GM12872 (cell line): ENCODE results near the gene EXTL1.

Source experiments
- TF ChIP-seq, protein P1 (sequence below): IDR thresholded peaks from 3 replicates; pipeline ENCODE4 v1.5.1; 2011; ENCODE audit warnings: low read depth, mild to moderate bottlenecking, low read length, moderate library complexity; ENCODE audit not compliant: insufficient read depth

The EXTL1 gene

DNA sequence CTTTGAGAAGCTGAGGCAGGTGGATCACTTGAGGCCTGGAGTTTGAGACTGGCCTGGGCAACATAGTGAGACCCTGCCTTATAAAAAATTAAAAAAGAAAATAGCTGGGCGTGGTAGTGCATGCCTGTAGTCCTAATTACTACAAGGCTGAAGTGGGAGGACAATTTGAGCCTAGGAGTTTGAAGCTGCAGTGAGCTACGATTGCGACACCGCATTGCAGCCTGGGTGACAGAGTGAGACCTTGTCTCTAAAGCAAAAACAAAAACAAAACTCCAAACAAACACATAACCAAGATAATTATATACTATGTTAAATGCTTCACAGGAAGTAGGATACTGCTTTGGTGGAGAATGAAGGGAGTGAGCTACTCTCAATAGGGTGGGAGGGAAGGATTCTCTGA, 18.3 kb upstream of the EXTL1 start:
- TF ChIP-seq, protein P1, sequence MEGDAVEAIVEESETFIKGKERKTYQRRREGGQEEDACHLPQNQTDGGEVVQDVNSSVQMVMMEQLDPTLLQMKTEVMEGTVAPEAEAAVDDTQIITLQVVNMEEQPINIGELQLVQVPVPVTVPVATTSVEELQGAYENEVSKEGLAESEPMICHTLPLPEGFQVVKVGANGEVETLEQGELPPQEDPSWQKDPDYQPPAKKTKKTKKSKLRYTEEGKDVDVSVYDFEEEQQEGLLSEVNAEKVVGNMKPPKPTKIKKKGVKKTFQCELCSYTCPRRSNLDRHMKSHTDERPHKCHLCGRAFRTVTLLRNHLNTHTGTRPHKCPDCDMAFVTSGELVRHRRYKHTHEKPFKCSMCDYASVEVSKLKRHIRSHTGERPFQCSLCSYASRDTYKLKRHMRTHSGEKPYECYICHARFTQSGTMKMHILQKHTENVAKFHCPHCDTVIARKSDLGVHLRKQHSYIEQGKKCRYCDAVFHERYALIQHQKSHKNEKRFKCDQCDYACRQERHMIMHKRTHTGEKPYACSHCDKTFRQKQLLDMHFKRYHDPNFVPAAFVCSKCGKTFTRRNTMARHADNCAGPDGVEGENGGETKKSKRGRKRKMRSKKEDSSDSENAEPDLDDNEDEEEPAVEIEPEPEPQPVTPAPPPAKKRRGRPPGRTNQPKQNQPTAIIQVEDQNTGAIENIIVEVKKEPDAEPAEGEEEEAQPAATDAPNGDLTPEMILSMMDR, result no peak

DNA sequence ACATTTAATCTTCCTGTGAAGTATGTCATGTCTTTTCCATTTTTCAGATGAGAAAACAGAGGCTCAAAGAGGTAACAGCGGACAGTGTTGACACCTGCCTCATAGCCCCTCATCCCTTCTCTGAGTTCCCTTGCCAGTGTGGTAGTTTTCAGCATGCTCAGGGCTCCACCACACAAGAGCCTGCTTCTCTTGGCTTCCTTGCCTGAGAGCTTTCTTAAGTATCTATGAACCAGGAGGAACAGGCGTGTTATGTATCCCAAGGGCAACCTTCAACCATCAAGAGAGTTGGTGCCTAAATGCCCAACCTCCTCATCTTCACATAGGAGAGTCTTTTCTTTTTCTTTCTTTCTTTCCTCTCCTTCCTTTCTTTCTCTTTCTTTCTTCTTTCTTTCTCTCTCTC, 17.8 kb upstream of the EXTL1 start:
- TF ChIP-seq, protein P1, result no peak

DNA sequence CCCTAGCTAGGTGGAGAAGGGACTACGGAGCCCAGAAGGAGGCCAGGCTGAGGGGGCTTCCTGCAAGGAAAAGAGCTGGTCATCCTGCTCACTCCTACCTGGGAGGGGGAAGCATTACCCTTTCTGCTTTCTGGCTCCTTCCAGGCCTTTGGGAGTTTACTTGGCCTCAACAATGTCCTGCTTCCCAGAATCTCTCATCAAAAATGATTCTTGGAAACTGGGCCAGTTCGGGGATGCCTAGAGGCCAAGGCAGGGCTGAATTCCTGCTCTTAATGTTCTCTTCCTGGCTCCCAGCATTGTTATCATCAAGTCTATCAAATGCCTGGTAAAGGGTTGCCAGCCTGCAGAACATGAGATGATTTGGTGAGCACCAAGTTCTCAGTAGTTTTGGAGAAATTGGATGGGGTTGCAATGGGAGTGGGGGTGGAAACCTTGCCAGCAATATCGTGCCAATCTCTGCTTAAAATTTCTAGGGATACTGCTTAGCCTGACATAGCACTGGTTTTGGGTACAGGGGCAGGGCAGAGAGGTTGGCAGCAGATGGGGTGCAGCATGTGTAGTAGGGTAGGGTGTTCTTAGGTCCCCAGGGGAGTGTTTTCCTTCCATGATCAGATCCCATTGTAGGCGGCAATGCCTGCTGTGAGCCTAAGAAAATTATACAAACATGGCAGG, 16.0 kb upstream of the EXTL1 start:
- TF ChIP-seq, protein P1, result no peak

DNA sequence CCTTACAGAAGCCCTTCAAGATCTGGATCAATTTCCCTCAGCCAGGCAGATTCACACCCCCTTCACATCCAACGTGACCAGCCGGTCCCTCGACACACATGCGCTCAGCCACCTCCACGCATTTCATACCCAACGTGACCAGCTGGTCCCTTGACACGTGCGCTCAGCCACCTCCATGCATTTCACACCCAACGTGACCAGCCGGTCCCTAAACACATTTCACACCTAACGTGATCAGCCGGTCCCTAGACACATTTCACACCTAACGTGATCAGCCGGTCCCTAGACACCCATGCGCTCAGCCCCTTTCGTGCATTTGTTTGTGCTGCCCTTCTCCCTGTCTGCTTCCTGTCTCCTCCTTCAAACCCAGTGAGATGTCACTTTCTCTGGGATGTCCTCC, 14.9 kb upstream of the EXTL1 start:
- TF ChIP-seq, protein P1, result no peak

DNA sequence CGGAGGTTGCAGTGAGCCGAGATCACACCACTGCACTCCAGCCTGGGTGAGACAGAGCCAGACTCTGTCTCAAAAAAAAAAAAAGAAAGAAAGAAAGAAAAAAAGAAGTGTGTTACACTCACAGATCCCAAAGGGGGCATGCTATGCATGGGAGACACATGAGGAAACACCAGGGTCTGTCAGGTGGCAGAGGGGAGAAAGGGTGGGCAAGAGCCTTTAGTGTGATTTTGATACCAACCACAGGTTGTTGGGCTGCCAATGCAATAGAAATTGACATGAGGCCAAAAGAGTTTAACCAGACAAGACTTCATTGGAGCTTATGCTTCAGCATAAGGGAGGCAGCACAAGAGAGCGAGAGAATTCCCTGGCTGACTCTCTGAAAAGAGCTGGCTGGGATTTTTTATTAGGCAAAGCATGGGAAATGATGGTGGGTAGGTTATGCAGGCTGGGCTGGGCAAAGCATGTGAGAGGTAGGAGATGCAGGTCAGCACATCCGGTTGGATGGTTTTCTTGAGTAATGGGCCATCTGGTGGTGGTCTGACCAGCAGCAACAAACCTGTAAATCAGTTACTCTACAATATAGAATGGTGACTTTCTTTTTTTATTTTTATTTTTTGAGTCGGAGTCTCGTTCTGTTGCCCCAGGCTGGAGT, 11.7 kb upstream of the EXTL1 start:
- TF ChIP-seq, protein P1, result peak; percentile 39; the same call in 2 of the 3 replicates

DNA sequence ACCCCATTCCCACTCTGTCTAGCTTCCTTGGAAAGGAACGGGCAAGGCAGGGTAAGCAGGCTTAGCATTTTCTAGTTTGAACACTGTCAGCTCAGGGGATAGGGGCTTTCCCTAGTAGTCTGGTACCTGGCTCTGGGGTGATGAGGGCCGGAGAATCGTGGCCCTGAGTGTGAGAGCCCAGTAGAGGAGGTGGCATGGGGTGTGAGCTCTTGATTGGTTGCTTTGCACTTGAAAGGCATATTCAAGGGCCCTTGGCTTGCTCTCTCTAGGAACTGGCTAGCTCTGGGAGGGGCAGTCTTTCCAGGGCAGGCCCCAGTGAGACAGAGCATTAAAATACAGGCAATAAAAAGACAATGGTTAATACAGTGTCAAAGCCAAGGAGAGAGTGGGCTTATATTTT, 10.8 kb upstream of the EXTL1 start:
- TF ChIP-seq, protein P1, result no peak

DNA sequence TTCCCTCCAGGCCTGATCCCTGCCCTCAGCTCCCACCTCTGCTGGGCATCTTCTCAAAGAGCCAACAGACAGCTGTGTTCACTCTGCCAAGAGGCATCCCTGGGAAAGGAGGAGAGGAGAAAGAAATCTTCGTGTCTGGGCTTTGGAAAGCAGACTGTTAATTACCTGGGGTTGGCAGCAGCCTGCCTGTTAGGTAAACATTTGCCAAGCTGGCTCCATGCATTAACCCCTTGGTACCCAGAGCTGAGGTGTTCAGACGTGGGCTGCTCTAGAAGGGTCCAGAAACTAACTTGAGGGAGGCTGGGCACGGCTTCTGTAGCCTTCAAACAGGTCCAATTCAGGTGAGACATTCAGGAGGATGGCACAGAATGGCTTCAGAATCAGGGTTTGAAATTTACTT, 8.7 kb upstream of the EXTL1 start:
- TF ChIP-seq, protein P1, result no peak
